PC-3 (cell line): ENCODE measurements around the gene TIAM2. TPM values are rescaled to one million over a fixed set of nuclear protein-coding genes. Genes with fewer than 3 reads are reported as not detected.

Source experiments
- ATAC-seq: fragments of 200-7000 bp; cut with Tn5 transposase; 2 replicates; pipeline ENCODE4 v1.9.1; 2020; ENCODE audit warnings: mild to moderate bottlenecking, moderate library complexity
- BruUV-seq: library from RNA; stranded (reverse); fragments of 400-500 nt; replicated peaks from 2 replicates; lab custom pipeline; 2021; lab: Mats Ljungman, UMichigan
- CTCF ChIA-PET: fragments of 300-600 bp; sonication (Branson Sonifier 250); formaldehyde crosslinking; loops from one replicate; lab custom pipeline; 2022; ENCODE audit warnings: antibody characterized with exemption; lab: Charles Lee
- POLR2A ChIA-PET: fragments of 300-600 bp; sonication (Branson Sonifier 250); formaldehyde crosslinking; loops from one replicate; lab custom pipeline; 2022; ENCODE audit warnings: antibody characterized with exemption; ENCODE audit not compliant: unreplicated experiment; lab: Charles Lee
- DNase-seq: peaks from one replicate; pipeline ENCODE4 v3.0.0-alpha.2; 2015
- H2AFZ ChIP-seq: fragments of 300-600 bp; sonication (generic); 2 replicates; pipeline ENCODE4 v1.6.0; 2016; ENCODE audit warnings: antibody characterized with exemption, low read length
- H3F3A ChIP-seq: fragments of 300-600 bp; sonication (generic); one replicate; pipeline ENCODE4 v1.6.0; 2017; ENCODE audit warnings: antibody characterized with exemption, low read length, control low read depth, mild to moderate bottlenecking; ENCODE audit not compliant: unreplicated experiment
- H3K27ac ChIP-seq: fragments of 300-600 bp; sonication (generic); 2 replicates; pipeline ENCODE4 v1.5.1; 2016; ENCODE audit warnings: mild to moderate bottlenecking, low read length
- H3K27me3 ChIP-seq: fragments of 300-600 bp; sonication (generic); 2 replicates; pipeline ENCODE4 v1.6.1; 2016; ENCODE audit warnings: low read length, mixed read lengths
- H3K36me3 ChIP-seq: fragments of 300-600 bp; sonication (generic); 2 replicates; pipeline ENCODE4 v1.6.1; 2016; ENCODE audit warnings: low read depth, mixed run types, low read length, mixed read lengths
- H3K4me1 ChIP-seq: fragments of 300-600 bp; sonication (generic); 2 replicates; pipeline ENCODE4 v1.5.1; 2016; ENCODE audit warnings: low read length; ENCODE audit not compliant: insufficient read depth
- H3K4me2 ChIP-seq: fragments of 300-600 bp; sonication (generic); 2 replicates; pipeline ENCODE4 v1.6.0; 2016; ENCODE audit warnings: low read length
- H3K4me3 ChIP-seq: fragments of 300-600 bp; sonication (generic); 2 replicates; pipeline ENCODE4 v1.5.1; 2016; ENCODE audit warnings: mild to moderate bottlenecking, low read length, mixed read lengths
- H3K79me2 ChIP-seq: fragments of 300-600 bp; sonication (generic); 2 replicates; pipeline ENCODE4 v1.6.1; 2017; ENCODE audit warnings: low read length, mixed read lengths
- H3K9ac ChIP-seq: fragments of 300-600 bp; sonication (generic); 2 replicates; pipeline ENCODE4 v1.6.0; 2016; ENCODE audit warnings: mild to moderate bottlenecking, low read length
- H3K9me2 ChIP-seq: fragments of 300-600 bp; sonication (generic); replicated peaks from 2 replicates; pipeline ENCODE4 v1.6.1; 2016; ENCODE audit warnings: mixed run types, low read length, mixed read lengths
- H3K9me3 ChIP-seq: fragments of 300-600 bp; sonication (generic); 2 replicates; pipeline ENCODE4 v1.6.1; 2016; ENCODE audit warnings: low read length, mixed read lengths
- H4K20me1 ChIP-seq: fragments of 300-600 bp; sonication (generic); 2 replicates; pipeline ENCODE4 v1.6.1; 2016; ENCODE audit warnings: low read length, mixed read lengths
- CTCF ChIP-seq: fragments of 300-600 bp; sonication (generic); conservative IDR thresholded peaks from 2 replicates; pipeline ENCODE4 v1.5.1; 2017; ENCODE audit warnings: antibody characterized with exemption, low read depth, mild to moderate bottlenecking, low read length
- EZH2 ChIP-seq: fragments of 300-600 bp; sonication (generic); IDR thresholded peaks from one replicate; pipeline ENCODE4 v1.6.1; 2017; ENCODE audit warnings: antibody characterized with exemption, mild to moderate bottlenecking, low read length; ENCODE audit not compliant: unreplicated experiment
- EZH2phosphoT487 ChIP-seq: fragments of 300-600 bp; sonication (generic); IDR thresholded peaks from 2 replicates; pipeline ENCODE4 v1.6.1; 2018; ENCODE audit warnings: mild to moderate bottlenecking, antibody characterized with exemption, low read length, borderline replicate concordance
- intact Hi-C: fragments of 100-400 bp; cut with micrococcal nuclease; formaldehyde crosslinking; loops from 2 replicates; pipeline ENCODE4 v1.9.0; 2023
- total RNA-seq: library from RNA; depleted of rRNA; stranded (reverse); fragments of >200 nt; gene quantifications from 2 replicates; pipeline ENCODE4 v1.2.3, GENCODE V29; 2014

The TIAM2 gene
- total RNA-seq, 1 experiment from 2014 or later = 4.5 TPM

- no peak overlapping the region for H3K9ac ChIP-seq
- ChIA-PET POLR2A (no interaction called here), CTCF (no interaction called here)
- H4K20me1 ChIP-seq = no peaks in the 10 kb centered on the region
- H3K27ac ChIP-seq = no peak overlapping the region
- no peak overlapping the region for H3K4me3 ChIP-seq
- H3F3A ChIP-seq = no peaks in the 10 kb centered on the region
- H3K36me3 ChIP-seq = no peaks in the 10 kb centered on the region
- peaks cover 6% of the 10 kb centered on the region; the same call in 1 of the 2 replicates for H3K4me1 ChIP-seq
- no peak overlapping the region for H3K4me2 ChIP-seq
- H2AFZ ChIP-seq = no peak overlapping the region
- H3K9me3 ChIP-seq = no peaks in the 10 kb centered on the region
- no peaks in the 10 kb centered on the region for H3K79me2 ChIP-seq
- H3K9me2 ChIP-seq = no peaks in the 10 kb centered on the region
- ATAC-seq = no peak
- intact Hi-C loops = no loop called here
- DNase-seq = no peak
- TF ChIP-seq EZH2phosphoT487 = no peak
- TF ChIP-seq CTCF = no peak
- TF ChIP-seq EZH2 = no peak
- H3K27me3 ChIP-seq = no peaks in the 10 kb centered on the region
- no TSS peak for BruUV-seq
Measured at GRCh38 chr6:154993026-154993425, 2.1 kb upstream of the TIAM2 start.

- no peak for TF ChIP-seq EZH2
- no peak for ATAC-seq
- Histone ChIP-seq H3K27me3 (no peaks in the 10 kb centered on the region), H3K4me2 (no peak overlapping the region), H3K4me3 (no peak overlapping the region), H3K9ac (no peak overlapping the region), H3K79me2 (no peaks in the 10 kb centered on the region), H3K36me3 (no peaks in the 10 kb centered on the region), H3F3A (no peaks in the 10 kb centered on the region), H4K20me1 (no peaks in the 10 kb centered on the region), H2AFZ (no peak overlapping the region), H3K9me3 (no peaks in the 10 kb centered on the region), H3K27ac (no peak overlapping the region), H3K9me2 (no peaks in the 10 kb centered on the region), H3K4me1 (peaks cover 6% of the 10 kb centered on the region; the same call in 1 of the 2 replicates)
- DNase-seq = no peak
- ChIA-PET CTCF (interaction anchor here (0.5 kb wide), 1 partner anchor 126 kb away, joined by 3 read pairs; no protein-coding TSS in a partner anchor), POLR2A (no interaction called here)
- no TSS peak for BruUV-seq
- intact Hi-C loops = no loop called here
Measured at GRCh38 chr6:154993710-154994109, 1.4 kb upstream of the TIAM2 start.

- Histone ChIP-seq H4K20me1 (no peaks in the 10 kb centered on the region), H3K9me3 (no peaks in the 10 kb centered on the region), H3K79me2 (no peaks in the 10 kb centered on the region), H3K36me3 (no peaks in the 10 kb centered on the region), H3K4me3 (no peak overlapping the region; the same call in 1 of the 2 replicates), H3K4me2 (peak overlapping the region; percentile 39; the same call in 1 of the 2 replicates), H3K9ac (no peak overlapping the region), H3K9me2 (no peaks in the 10 kb centered on the region), H3F3A (no peaks in the 10 kb centered on the region), H3K27ac (no peak overlapping the region), H2AFZ (no peak overlapping the region), H3K27me3 (no peaks in the 10 kb centered on the region), H3K4me1 (peaks cover 6% of the 10 kb centered on the region; the same call in 1 of the 2 replicates)
- CTCF ChIA-PET = no interaction called here
- BruUV-seq = no TSS peak
- TF ChIP-seq CTCF (no peak), EZH2 (no peak), EZH2phosphoT487 (no peak)
- ATAC-seq (no peak), DNase-seq (no peak)
- intact Hi-C loops = no loop called here
- POLR2A ChIA-PET = no interaction called here
Measured at GRCh38 chr6:154994836-154995253, 270 bp upstream of the TIAM2 start.
